HG02759 (cell line): ENCODE measurements around the gene OR2W1.

Source experiments
- ATAC-seq: cut with Tn5 transposase; IDR thresholded peaks from one replicate; pipeline ENCODE4 v1.9.1; 2021; ENCODE audit warnings: mild to moderate bottlenecking, moderate library complexity; ENCODE audit not compliant: unreplicated experiment

Gene OR2W1

DNA sequence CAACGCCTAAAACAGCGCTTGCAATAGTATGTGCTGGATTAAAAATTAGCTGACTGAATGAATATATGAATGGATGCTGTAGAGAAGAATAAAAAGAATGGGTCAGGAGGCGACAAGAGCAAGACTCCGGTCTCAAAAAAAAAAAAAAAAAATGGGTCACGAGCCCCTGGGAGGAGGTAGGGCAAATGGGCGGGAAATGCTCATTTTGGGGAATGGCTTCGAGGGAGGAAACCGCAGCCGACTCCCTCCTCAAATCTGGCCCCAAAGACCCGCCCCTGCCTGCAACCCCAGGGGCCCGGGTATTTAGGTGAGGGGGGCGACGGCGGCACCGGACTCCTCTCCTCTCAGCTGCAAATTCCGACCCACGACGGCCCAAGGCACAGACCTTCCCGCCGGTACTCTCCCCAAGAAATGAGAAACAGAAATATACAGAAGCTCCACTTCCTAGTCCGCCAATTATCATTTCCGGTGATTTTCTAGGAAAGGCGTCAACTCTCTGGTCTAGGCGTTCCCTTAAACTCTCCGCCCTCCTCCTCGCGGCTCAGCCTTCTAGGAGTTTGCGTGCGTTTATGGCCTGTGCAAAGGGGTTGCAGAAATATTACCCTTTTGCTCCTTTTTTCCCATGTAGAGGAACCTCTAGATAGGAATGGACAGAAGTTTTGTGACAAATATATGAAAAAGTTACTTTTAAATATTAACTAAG lies 39.6 kb downstream of the OR2W1 start, which contains the start of gene ZNF311:
TSS of gene ZNF311 (minus strand) at position 133 of the 703 bp plus-strand sequence. CDS start 1,361 bp downstream, outside the sequence.
- no peak for ATAC-seq

DNA sequence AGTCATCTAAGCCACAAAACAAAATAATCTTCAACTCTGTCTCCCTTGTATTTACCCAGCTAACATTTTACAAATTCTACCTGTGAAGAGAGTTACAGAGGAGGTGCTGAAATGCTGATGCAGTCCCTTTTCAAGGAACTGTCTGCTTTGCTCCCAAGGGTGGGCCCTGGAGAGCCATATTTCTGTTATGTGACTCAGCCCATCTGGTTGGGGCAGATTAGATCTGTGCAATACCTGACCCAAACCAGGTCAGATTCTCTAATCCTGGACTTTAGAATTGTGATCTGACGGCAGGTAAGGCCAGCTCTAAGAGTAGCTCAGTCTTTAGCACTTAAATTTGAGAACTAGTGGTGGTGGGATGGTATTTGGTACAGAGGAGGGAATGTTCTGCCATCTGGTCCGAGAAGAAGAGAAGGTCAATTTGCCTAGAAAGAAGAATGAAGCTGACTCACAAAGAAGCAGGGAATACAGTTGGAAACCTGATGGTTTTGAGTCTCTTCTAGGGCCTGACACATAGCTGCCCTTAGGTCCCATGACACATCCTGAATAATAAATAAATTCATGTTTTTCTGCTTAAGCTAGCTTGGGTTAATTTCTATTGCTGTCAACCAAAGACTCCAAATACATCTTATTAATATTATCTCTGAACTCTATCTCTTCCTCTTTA lies 48.0 kb downstream of the OR2W1 start:
- no peak for ATAC-seq

DNA sequence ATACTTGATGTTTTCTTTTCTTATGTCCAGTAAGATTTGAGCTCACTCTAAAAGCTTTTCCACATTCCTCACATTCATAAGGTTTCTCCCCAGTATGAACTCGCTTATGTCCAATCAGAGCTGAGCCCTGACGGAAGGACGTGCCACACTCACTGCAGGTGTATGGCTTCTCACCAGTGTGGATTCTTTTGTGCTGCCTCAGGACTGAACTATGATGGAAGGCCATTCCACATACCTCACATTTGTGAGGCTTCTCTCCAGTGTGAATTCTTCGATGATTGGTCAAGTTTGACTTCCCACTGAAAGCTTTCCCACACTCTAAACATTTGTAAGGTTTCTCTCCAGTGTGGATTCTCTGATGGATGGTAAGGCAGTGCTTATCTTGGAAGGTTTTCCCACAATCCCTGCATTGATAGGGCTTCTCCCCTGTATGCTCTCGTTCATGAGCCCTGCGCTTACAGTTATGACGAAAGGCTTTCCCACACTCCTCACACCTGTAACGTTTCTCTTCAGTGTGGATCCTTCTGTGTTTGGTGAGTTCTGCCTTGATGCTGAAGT lies 49.8 kb downstream of the OR2W1 start:
- no peak for ATAC-seq
